Measurements from ENCODE around the gene CAMK1D. TPM values are rescaled to one million over a fixed set of nuclear protein-coding genes. Genes with fewer than 3 reads are reported as not detected.

Gene CAMK1D
- total and polyA plus RNA-seq, 2 experiments from 2014 or later: 4.6 to 7.2 TPM

GRCh38 chr10:12868229-12868628 lies 518.9 kb downstream of the CAMK1D start (continued):
- TF ChIP-seq ZNF462 (CRISPR knock-in tag; IDR thresholded peaks at IDR 0.05) (no peak), ZNF331 (CRISPR knock-in tag; IDR thresholded peaks at IDR 0.05; ENCODE audit: low read depth) (no peak), ZNF114 (CRISPR knock-in tag; IDR thresholded peaks at IDR 0.05) (no peak), CTCF (conservative IDR thresholded peaks at IDR 0.05; ENCODE audit: low read depth in 2 of 2) (no peak)

- Histone ChIP-seq H3K36me3 (ENCODE audit: insufficient read depth) (no peaks in the 10 kb centered on the region), H3K9me2 (ENCODE audit: insufficient read depth) (no peaks in the 10 kb centered on the region), H3K27me3 (ENCODE audit: insufficient read depth) (no peaks in the 10 kb centered on the region), H4K20me1 (replicated peaks; ENCODE audit: insufficient read depth) (no peaks in the 10 kb centered on the region), H3K27ac (ENCODE audit: low read depth) (no peak overlapping the region), H3K79me2 (replicated peaks; ENCODE audit: insufficient read depth) (no peaks in the 10 kb centered on the region), H3F3A (replicated peaks; ENCODE audit: low read depth) (no peaks in the 10 kb centered on the region), H3K4me3 (no peak overlapping the region), H3K4me1 (ENCODE audit: insufficient read depth) (no peaks in the 10 kb centered on the region), H3K4me2 (no peak overlapping the region), H2AFZ (no peak overlapping the region)
- no peaks in the 10 kb centered on the region for H3K4me1 Mint-ChIP-seq
- no peak overlapping the region for H3K27ac Mint-ChIP-seq
- no peaks in the 10 kb centered on the region for H3K9me3 Mint-ChIP-seq
- no peaks in the 10 kb centered on the region for H3K36me3 Mint-ChIP-seq (ENCODE audit: low read depth)
- no peak overlapping the region for H3K4me3 Mint-ChIP-seq
- H3K27me3 Mint-ChIP-seq (ENCODE audit: insufficient read depth, low read depth, poor library complexity): peaks cover 4% of the 10 kb centered on the region
- no peak for DNase-seq (ENCODE audit: low spot score)
- no peak for ATAC-seq
- TF ChIP-seq EZH2phosphoT487 (IDR thresholded peaks at IDR 0.05; ENCODE audit: unreplicated experiment) (no peak), EZH2 (IDR thresholded peaks at IDR 0.05; ENCODE audit: low read depth, unreplicated experiment) (no peak), ZNF114 (CRISPR knock-in tag; IDR thresholded peaks at IDR 0.05) (no peak), ZNF462 (CRISPR knock-in tag; IDR thresholded peaks at IDR 0.05) (no peak), STAT1 (IDR thresholded peaks at IDR 0.05; ENCODE audit: unreplicated experiment) (no peak), CREB1 (CRISPR knock-in tag; IDR thresholded peaks at IDR 0.05; ENCODE audit: low read depth) (no peak)
These were observed 520.1 kb downstream of the CAMK1D start for GRCh38 chr10:12869427-12869826.
